Gastrocnemius medialis (tissue), 4 donors: ENCODE data around the gene PIH1D1.
"Not testable (repeated sequence)": the region's sequence is repeated elsewhere in the genome, so short reads cannot be mapped to it uniquely, and the experiment has no call there.

ENCODE experiments used
- POLR2A ChIP-seq, 2 donors: fragments of 450-650 bp; IDR thresholded peaks; one replicate each; pipeline ENCODE4 v1.6.1; 2017; ENCODE audit warnings: antibody characterized with exemption in 2 of 2, mild to moderate bottlenecking in 2 of 2, moderate library complexity in 2 of 2
- TF ChIP-seq, protein P1 (sequence below), 5 experiments: fragments of 450-650 bp in 3 of 5; fragments of 200-600 bp in 2 of 5; sonication (generic) in 2 of 5; IDR thresholded peaks in 4 of 5; conservative IDR thresholded peaks in 1 of 5; 1 replicate in 4 of 5; 2 replicates in 1 of 5; pipeline ENCODE4 v1.5.1; 2016 to 2019; ENCODE audit warnings: antibody characterized with exemption in 5 of 5, mild to moderate bottlenecking in 3 of 5, moderate library complexity in 3 of 5

DNA sequence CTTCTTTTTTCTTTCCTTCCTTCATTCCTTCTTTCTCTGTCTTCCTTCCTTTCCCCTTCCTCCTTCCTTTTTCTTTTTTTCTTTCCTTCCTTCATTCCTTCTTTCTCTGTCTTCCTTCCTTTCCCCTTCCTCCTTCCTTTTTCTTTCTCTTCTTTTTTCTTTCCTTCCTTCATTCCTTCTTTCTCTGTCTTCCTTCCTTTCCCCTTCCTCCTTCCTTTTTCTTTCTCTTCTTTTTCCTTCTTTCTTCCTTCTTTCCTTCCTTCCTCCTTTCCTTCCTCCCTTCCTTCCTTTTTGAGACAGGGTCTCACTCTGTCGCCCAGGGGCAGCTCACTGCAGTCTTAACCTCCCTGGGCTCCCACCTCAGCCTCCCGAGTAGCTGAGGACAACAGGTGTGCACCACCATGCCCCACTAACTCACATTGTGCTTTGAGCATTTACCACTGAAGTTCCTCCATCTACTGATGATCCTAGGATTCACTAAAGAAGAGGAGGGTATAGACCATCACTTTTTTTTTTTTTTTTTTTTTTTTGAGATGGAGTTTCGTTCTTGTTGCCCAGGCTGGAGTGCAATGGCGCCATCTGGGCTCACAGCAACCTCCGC, 7.4 kb downstream of the PIH1D1 start:
- TF ChIP-seq, protein P1, sequence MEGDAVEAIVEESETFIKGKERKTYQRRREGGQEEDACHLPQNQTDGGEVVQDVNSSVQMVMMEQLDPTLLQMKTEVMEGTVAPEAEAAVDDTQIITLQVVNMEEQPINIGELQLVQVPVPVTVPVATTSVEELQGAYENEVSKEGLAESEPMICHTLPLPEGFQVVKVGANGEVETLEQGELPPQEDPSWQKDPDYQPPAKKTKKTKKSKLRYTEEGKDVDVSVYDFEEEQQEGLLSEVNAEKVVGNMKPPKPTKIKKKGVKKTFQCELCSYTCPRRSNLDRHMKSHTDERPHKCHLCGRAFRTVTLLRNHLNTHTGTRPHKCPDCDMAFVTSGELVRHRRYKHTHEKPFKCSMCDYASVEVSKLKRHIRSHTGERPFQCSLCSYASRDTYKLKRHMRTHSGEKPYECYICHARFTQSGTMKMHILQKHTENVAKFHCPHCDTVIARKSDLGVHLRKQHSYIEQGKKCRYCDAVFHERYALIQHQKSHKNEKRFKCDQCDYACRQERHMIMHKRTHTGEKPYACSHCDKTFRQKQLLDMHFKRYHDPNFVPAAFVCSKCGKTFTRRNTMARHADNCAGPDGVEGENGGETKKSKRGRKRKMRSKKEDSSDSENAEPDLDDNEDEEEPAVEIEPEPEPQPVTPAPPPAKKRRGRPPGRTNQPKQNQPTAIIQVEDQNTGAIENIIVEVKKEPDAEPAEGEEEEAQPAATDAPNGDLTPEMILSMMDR (IDR thresholded peaks at IDR 0.05 in 4 of 5, conservative IDR thresholded peaks at IDR 0.05 in 1 of 5) = not testable (repeated sequence)
- TF ChIP-seq POLR2A (IDR thresholded peaks at IDR 0.05) = not testable (repeated sequence)
